ENCODE measurements around the gene PRDX1.
"Not testable (repeated sequence)": the region's sequence is repeated elsewhere in the genome, so short reads cannot be mapped to it uniquely, and the experiment has no call there.

Gene PRDX1

GRCh38 chr1:45473302-45473701 is 48.4 kb downstream of the PRDX1 start:
- ChIA-PET POLR2A (no interaction called here), CTCF (no interaction called here)
- DNase-seq (ENCODE audit: extremely low spot score): no peak
- TF ChIP-seq FOXK2 (IDR thresholded peaks at IDR 0.05) (no peak), ARNT (IDR thresholded peaks at IDR 0.05) (no peak), L3MBTL2 (conservative IDR thresholded peaks at IDR 0.05) (no peak), TARDBP (IDR thresholded peaks at IDR 0.05) (no peak), ELF4 (IDR thresholded peaks at IDR 0.05) (no peak), NFRKB (IDR thresholded peaks at IDR 0.05) (no peak), SP1 (IDR thresholded peaks at IDR 0.05) (no peak), ZNF384 (IDR thresholded peaks at IDR 0.05) (no peak), LEF1 (IDR thresholded peaks at IDR 0.05; ENCODE audit: borderline replicate concordance) (no peak), HDGF (IDR thresholded peaks at IDR 0.05; ENCODE audit: borderline replicate concordance) (no peak), CTBP1 (IDR thresholded peaks at IDR 0.05; ENCODE audit: borderline replicate concordance) (no peak), SUZ12 (IDR thresholded peaks at IDR 0.05) (no peak), BHLHE40 (IDR thresholded peaks at IDR 0.05; ENCODE audit: borderline replicate concordance) (no peak), FOXA1 (IDR thresholded peaks at IDR 0.05) (no peak), FOXM1 (IDR thresholded peaks at IDR 0.05; ENCODE audit: borderline replicate concordance) (no peak)

- no peak for TF ChIP-seq FOXM1 (IDR thresholded peaks at IDR 0.05; ENCODE audit: borderline replicate concordance)
- TF ChIP-seq ELF4 (IDR thresholded peaks at IDR 0.05): no peak
- TF ChIP-seq CTBP1 (IDR thresholded peaks at IDR 0.05; ENCODE audit: borderline replicate concordance): no peak
- no peak for TF ChIP-seq FOXA1 (IDR thresholded peaks at IDR 0.05)
- no peak for TF ChIP-seq BHLHE40 (IDR thresholded peaks at IDR 0.05; ENCODE audit: borderline replicate concordance)
- DNase-seq (ENCODE audit: extremely low spot score): no peak
- POLR2A ChIA-PET: interaction anchor here (0.8 to 0.9 kb wide), 2 partner anchors 131 to 458 kb away, joined by 3 read pairs; partner anchors contain the start of genes TOE1 and UROD
- CTCF ChIA-PET: no interaction called here
Measured at GRCh38 chr1:45470306-45470798, 51.3 kb downstream of the PRDX1 start.

GRCh38 chr1:45467353-45467752 is 54.3 kb downstream of the PRDX1 start:
- CTCF ChIA-PET; DNase-seq (ENCODE audit: extremely low spot score); POLR2A ChIA-PET: not testable (repeated sequence)

GRCh38 chr1:45465277-45465676 is 56.4 kb downstream of the PRDX1 start:
- ChIA-PET CTCF (no interaction called here), POLR2A (no interaction called here)
- no peak for DNase-seq (ENCODE audit: extremely low spot score)
- TF ChIP-seq SP1 (IDR thresholded peaks at IDR 0.05): no peak
- TF ChIP-seq ELF4 (IDR thresholded peaks at IDR 0.05): no peak
- TF ChIP-seq LEF1 (IDR thresholded peaks at IDR 0.05; ENCODE audit: borderline replicate concordance): no peak

Measured in HEK293T (cell line).